ENCODE results near the gene RASSF5. TPM values are rescaled to one million over a fixed set of nuclear protein-coding genes. Genes with fewer than 3 reads are reported as not detected.

Gene RASSF5
- total and polyA plus RNA-seq, 9 of the 15 experiments (the other 6 are each of a cell fraction or from before 2014, with no cell fraction given) = 6.1 to 41.0 (median 25.2) TPM

GRCh38 chr1:206612129-206612876, 105.0 kb downstream of the RASSF5 start, which contains the start of gene EIF2D (continued):
- TF ChIP-seq ZBTB40 (IDR thresholded peaks at IDR 0.05) = peak; percentile 92
- no peak for TF ChIP-seq ZBTB40 (CRISPR knock-in tag; IDR thresholded peaks at IDR 0.05)
- TF ChIP-seq GATAD2A (IDR thresholded peaks at IDR 0.05) = peak; percentile 71; the same call in 1 of the 2 replicates
- peak; percentile 100 for TF ChIP-seq ZFX (CRISPR knock-in tag; IDR thresholded peaks at IDR 0.05)
- 0 out of 2 replicates have a peak, but pooled peaks have one; percentile 2 for TF ChIP-seq ZNF449 (CRISPR knock-in tag; IDR thresholded peaks at IDR 0.05)
- no peak for TF ChIP-seq ZNF143 (CRISPR knock-in tag; IDR thresholded peaks at IDR 0.05)
- no peak for TF ChIP-seq ZC3H4 (CRISPR knock-in tag; IDR thresholded peaks at IDR 0.05; ENCODE audit: borderline replicate concordance)
- no peak for TF ChIP-seq IRF1 (CRISPR knock-in tag; IDR thresholded peaks at IDR 0.05; ENCODE audit: borderline replicate concordance)
- peak in 1 of 2 experiments; percentile 86; a peak in 2 of 4 replicates for TF ChIP-seq KDM1A (IDR thresholded peaks at IDR 0.05)
- TF ChIP-seq ELF2 (CRISPR knock-in tag; IDR thresholded peaks at IDR 0.05) = peak; percentile 84; the same call in 1 of the 2 replicates
- TF ChIP-seq NFYB (IDR thresholded peaks at IDR 0.05; ENCODE audit: extremely low read depth, insufficient read length) = no peak
- 0 out of 2 replicates have a peak, but pooled peaks have one; percentile 64 for TF ChIP-seq HLTF (IDR thresholded peaks at IDR 0.05)
- peak in 1 of 2 experiments; percentile 82; a peak in 1 of 4 replicates for TF ChIP-seq CSDE1 (IDR thresholded peaks at IDR 0.05)
- 0 out of 2 replicates have a peak, but pooled peaks have one; percentile 19 for TF ChIP-seq ZNF584 (CRISPR knock-in tag; IDR thresholded peaks at IDR 0.05; ENCODE audit: low read depth)
- TF ChIP-seq FIP1L1 (IDR thresholded peaks at IDR 0.05; ENCODE audit: low read depth, low read length, poor library complexity, severe bottlenecking) = peak; percentile 99
- TF ChIP-seq BCOR (IDR thresholded peaks at IDR 0.05) = 0 out of 2 replicates have a peak, but pooled peaks have one; percentile 6
- peak; percentile 81 to 82 for TF ChIP-seq FOXK2 (conservative IDR thresholded peaks at IDR 0.05 in 1 of 2, IDR thresholded peaks at IDR 0.05 in 1 of 2; ENCODE audit: low read depth in 2 of 2)

All from K562 (cell line).